DMS114 treated with DMSO at 0.1 percent for 48 hours (cell line): Measurements from ENCODE around the gene WWOX.

ENCODE experiments used
- DNase-seq: peaks from one replicate; lab custom pipeline; 2025; ENCODE audit not compliant: unreplicated experiment; lab: John Stamatoyannopoulos, UW

The WWOX gene

DNA sequence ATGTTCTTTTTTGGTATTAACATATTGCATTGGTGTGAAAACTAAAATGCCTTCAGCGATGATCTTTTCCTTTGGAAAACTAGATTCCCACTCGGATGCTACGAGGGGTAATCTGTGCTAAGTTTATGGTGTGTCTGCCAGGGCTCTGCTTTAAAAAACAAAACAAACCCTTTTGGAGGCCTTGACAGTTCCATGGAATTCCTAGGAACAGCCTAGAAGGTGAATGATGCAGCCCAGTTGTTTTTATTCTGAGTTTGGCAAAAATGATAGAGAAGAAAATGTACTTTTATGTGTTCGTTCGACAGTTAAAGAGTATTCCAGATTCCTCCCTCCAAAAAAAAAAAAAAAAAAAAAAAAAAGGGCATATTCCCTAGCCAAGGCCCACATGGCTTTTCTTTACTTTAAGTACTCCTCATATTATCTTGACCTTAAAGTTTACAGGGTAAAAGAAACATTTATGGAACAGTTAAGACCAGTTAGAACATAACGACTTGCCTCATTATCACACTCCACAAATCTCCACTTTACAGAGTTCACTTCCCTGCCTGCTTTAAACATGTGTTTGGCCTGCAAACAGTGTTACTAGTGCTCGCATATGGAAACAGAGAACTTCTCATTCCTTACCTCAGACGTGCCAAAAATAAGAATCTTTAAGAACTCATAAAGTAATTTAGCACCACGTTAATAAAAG, 159.1 kb downstream of the WWOX start:
- DNase-seq, result no peak

DNA sequence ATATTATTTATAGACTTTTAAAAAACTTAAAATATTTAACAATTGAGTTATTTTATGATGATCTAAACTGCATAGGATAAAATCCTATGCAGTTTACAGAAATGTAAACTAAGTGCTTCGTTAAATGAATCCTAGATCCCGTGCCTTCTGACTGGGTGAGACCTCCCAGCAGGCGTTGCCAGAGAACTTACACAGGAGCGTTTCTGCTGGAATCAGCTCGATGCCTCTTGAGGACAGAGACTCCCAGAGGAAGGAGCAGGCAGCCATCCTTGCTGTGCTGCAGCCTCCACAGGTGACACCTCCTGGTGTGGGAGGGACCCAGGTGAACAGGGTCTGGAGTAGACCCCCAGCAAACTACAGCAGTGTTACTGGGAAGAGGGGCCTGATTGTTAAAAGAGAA, 160.4 kb downstream of the WWOX start:
- no peak for DNase-seq

DNA sequence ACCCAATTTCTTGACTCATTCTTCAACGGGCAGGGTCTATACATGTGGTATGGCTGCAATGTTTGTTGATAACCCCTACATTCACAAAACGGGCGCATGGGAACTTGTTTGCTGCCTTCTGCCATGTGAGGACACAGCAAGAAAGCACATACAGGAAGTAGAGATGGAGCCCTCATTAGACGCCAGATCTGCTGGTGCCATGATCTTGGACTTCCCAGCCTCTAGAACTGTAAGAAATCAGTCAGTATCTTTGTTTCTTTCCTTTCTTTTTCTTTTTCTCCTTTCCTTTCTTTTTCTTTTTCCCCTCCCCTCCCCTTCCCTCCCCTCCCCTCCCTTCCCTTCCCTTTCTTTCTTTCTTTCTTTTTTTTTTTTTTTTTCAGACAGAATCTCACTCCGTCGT, 165.2 kb downstream of the WWOX start:
- DNase-seq, result no peak

DNA sequence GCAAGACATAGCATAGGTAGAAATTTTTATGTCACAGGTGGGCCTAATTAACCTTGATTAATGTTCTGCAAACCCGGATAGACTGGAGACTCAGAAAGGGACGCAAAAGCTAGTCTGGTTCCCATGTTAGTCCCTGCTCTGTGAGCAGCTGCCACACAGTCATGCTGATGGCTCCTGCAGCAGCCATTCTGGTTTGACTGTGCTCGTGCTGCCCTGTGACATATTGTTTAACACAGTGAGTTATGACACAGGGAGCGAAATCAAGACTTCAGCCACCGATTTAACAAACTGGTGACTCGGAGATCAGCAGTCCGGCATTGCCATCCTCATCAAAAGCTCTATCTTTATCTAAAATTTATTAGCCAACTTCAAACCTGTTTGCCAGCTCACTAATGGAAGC, 169.8 kb downstream of the WWOX start:
- DNase-seq, result no peak

DNA sequence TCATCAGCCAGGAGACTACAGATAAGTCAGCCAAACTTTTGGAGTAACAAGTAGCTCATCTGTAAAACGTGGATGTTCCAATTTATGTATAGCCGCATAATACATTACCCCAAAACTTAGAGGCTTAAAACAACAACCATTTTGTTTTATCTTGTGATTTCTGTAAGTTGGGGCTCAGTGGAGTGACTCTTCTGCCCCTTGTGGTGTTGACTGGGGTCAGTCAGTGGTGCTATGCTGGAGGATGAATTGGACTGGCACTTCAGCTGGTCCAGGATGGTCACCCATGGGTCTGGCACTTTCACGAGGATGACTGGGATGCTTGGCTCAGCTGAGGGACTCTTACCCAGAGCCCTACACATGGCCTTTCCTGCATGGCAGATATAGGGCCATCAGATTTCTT, 172.5 kb downstream of the WWOX start:
- no peak for DNase-seq

DNA sequence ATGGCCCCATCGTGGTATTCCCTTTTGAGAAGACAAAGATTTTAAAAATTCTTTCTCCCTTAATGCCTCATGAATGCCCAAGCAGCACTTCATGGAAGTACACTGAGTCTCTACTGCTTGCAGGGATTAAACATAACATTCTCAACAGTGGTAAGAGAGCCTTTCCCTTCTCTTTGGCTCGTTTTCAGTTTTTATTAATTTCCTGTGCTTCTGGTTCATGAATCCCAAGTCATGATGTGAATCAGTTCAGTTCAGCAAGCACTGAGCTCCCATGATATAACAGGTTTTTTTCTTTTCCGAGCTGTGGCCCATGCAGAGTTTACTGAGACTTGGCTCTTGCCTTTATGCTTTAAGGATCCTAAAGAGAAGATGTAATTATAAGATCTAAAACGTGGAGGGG, 175.3 kb downstream of the WWOX start:
- DNase-seq, result no peak

DNA sequence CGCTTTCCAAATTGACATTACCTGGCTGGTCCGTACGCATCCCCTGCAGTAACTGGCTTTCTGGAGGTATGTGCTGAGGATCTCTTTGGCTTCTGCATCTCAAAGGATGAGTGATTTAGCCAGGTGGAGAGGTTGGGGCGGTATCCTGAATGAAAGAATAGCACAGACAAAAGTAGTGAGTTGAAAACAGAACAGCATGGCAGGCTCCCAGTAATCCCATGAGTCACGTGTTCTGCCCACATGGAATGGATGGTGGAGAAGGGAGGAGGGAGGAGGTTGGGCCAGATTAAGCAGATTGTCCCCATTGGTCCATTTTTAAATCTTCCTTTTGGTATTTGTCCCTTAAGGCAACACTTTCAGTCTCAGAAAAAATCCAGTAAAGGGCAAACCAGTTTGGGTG, 176.0 kb downstream of the WWOX start:
- DNase-seq, result no peak

DNA sequence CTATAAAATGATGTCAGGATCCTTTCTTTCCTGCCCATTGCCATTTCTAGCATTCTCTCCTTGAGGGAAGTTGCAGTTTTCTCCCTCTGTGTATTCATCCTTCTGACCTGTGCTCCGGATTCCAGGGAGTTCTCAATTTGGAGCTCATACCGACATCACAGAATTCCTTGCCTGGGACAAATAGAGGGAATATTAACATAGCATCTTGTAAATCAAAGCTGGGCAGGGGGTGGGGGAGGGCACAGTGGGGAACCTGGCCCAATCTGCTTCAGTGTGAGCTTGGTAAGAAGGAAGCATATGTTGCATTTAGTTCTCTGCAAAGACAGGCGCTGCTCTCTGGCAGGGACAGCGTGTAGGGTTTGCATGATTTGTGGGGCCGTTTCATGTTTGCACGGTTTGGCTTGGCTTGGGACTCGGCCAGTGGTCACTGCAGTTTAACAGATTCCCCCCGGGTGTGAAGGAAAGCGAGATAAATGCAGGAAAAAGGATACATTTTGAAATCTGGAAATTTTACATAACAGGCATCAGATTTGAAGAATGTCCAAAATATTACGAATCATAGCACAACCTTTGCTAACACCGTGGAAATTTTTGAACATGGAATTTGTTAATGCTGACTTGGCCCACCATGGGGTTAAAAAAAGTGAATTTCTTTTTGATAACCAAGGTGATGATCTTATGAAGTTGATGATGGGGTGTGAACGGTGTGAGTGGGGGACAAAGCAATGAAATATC, 178.0 kb downstream of the WWOX start:
- no peak for DNase-seq

DNA sequence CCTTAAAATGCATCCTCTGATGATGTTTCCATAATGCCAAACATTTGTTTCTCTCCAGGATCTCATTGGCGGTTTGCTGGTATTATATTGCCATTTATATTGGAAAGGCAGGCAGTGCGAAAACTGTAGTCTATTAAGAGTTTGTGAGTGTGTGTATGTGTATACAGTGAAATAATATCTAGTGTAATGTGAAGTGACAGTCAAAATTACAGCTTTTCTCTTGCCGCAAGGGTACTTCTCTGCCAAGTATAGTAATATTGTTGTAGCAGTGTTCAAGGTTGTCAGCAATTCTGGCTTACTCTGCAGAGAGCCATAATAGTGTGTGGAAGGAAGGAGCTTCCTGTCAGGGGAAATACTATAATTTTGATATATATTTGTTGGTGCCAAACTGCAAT, 178.6 kb downstream of the WWOX start:
- DNase-seq, result no peak

DNA sequence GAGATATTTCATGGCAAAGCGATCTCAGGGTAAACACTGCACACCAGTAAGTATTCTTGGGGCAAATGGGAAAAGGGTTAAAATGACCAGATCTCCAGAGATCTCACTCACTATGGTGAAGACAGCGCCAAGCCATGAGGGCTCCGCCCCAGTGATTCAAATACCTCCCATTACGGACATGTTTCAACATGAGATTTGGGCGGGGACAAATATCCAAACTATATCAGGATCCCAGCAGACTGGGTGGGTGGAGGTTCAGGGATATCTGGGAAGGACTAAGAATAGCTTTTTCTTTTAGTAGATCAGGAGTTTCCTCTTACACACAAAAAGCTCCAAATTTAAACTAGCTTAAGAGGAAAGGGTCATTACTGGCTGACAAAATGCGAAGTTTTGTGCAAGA, 181.7 kb downstream of the WWOX start:
- DNase-seq, result no peak

DNA sequence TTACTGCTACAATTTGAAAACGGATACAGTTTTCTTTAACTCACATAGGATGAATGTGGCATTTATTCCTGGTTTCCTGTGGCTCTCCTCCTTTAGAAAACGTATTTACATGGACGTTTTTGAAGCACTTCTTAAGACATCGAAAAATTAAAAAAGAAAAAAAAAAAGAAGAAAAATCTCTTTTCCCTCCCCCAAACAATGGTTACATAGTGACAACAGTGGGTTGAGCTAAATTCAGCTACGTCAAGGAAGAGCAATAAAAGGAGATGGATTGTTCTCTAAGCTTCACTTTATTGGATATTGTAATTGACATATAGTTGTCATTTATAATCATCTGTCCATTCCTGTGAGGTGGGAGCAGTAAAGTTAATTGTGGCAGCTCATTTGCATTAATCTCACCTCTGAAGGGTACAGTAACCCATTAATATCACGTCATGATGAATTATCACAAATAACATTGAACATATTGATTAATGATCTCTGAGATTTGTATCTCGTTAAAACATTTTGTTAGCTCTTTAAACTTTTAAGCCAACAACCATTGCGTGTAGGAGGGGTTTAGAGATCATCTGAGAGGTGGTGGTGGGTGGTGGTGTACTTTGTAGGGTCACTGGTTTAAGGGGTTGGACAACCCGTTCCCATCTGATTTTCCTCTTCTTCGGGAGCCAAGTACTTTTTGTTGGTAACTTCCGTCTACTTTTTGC, 184.2 kb downstream of the WWOX start:
- no peak for DNase-seq

DNA sequence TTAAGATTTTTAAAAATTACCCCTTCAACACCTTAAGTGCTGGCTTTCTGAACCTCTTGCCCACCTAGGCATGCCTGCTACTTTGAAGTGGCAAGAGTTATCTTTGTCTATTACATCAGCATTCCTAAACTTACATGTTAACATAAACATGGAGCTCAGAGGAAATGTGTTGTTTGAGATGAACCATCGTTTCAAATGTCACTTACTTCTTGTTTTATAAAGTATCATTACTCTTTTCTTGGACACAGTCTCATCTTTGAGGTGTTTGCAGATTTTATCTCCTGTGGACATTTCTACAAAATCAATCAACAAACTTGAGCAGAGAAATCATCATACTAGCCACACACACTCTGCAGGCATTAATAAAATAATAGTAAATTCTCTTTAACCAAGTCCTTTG, 184.9 kb downstream of the WWOX start:
- DNase-seq, result no peak

DNA sequence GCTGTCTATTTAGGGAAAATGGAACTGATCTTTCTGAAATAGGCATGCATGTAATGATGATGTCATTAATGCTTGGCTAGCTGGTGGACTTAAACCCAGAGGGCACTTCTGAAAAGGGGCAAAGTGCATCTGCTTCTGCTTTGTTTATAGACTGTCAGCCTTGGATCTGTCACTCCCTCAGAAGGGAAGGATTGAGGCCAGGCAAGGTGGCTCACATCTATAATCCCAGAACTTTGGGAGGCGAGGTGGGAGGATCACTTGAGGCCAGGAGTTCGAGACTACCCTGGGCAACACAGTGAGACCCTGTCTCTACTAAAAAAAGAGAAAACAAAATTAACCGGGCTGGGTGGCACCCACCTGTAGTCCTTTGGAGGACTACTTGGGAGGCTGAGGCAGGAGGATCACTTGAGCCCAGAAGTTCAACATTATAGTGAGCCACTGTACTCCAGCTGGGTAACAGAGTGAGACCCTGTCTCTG, 185.5 kb downstream of the WWOX start:
- no peak for DNase-seq

DNA sequence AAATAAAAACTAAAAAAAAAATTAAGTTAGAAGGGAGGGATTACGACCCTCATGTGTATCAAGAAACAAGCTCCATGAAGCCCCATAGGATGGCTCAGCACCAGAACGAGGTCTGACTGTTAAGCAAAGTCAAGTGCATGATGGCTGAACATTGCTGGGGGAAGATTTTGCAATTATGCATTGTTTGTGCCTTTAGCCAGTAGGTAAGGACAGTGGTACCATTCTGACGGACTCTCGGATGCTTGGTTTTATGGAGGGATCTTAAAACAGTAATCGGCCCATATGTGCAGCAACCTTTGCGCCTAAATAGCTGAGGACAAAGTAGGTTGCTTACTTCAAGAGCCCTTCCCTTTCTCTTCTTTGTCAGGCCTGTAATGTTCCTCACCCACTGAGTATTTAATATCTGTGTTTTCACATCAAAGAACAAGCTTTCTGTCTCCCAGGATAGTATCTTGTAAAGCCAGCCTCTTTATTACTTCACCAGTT, 186.0 kb downstream of the WWOX start:
- no peak for DNase-seq

DNA sequence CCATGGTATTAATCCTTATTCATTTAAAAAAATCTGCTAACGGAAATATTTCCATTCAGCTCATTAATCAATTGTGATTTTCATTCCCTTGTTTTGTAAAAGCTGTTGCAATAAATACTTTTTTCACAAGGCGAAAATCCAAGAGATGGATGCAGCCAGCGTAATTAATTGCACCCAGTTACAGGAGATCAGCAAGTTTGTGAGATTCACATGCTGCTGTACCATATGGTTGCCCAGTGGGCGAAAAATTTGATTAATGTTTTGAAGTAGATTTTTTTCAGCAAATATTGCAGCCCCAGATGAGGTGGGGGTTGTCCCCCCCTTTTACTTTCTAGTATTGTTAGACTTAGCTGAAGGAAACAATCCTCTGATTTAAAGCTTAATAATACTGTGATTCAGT, 186.6 kb downstream of the WWOX start:
- no peak for DNase-seq

DNA sequence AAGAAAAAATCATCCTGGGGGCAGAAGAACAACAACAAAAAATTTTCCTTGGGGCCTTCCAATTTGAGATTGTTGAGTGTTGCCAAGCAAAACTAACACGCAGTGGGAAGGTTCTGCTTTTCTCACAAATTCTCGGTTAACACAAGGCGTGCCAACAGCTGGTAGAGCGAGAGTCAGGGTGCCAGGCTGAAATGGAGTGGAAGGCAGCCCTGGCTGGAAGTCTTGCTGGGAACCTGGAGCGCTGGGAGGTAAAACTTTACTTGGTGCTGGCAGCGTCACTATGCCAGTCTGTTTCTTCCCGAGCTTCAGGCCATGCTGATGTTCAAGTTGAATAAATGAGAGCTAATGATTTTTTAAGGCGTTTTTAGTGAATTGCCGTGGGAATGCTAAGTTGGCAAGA, 189.4 kb downstream of the WWOX start:
- no peak for DNase-seq

DNA sequence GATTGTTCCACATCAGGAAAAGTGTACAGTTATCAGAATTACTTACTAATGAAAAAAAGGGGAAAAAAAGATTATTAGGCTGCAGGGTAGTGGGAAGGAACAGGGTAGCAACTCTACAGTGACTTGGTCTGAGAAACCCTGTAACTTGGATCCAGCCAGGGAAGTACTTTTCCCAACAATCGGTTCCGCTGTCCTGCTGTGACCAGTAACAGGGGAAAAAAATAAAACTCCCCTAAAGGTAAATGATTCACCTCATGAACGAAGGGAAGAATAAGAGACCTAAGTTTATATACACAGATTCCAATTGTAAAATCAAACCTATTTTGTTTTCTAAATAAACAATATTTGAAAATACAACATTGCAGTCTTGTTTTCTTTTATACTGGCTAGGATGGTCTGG, 189.9 kb downstream of the WWOX start:
- no peak for DNase-seq

DNA sequence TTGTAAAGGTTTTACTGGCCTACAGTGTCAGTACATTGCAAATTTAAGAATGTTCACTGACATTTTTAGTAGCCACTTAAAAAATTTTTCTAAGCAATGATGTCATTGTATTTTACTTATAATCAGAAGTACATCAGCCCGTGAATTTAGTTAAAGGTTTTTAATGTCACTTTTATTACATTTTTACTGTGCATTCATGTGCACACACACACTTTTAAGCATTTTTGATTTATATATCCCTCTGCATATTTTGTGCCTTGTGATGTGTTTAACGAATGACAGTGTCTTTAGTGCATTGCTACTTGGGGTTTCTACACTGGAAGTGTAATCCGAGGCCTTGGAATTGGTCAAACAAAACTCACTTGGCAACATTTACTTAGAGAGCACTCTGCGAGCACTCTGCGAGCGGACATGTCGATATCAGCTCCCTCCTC, 190.4 kb downstream of the WWOX start:
- DNase-seq, result no peak

DNA sequence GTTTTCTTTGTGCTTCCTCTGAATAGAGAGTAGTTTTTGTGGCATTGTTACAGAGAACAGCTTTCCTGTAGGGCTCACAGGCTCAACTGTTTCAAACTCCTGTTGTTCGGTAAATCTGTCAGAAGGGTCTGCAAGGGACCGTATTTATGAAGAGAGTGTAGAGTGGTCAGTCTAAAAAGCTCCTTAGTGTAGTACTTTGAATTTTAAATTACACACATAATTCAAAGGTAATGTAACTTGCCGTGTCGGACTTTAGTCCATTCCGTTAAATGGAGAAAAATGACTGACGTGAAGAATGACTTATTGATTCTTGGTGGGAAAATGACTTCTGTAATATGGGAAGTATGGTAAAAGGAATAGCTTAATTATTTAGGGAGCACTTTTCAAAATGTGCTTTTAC, 190.9 kb downstream of the WWOX start:
- DNase-seq, result no peak

DNA sequence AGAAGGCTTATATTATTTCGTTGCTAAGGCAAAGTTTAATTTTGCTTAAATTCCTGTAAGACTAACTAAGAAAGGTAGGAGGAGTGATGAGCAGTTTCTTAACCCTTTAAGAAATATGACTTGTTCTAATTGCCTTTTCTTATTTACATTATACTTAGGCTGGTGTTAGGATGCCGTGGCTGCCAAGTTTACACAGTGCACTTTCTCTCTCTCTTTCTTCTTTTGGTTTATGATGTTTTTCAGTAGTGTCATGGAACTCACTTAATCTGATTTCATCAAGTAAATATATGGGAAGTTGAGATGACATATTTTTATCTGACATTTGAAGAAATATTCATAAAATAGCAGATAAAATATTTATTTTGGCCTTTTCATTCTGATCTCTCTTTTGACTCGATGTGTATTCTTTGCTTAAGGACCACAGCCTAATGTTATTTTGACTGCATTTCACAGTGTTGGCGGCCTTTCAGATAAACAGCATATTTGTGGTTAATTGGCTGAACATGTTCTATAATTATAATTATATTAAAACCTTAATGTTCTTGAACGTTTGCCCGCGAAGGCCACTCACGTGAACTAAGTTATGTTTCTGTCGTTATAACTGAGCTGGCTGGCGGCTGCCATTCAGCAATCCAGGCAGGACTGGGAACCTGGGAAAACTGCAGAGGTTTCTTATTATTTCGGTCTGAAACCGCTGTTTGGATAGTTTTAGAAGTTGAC, 191.6 kb downstream of the WWOX start:
- DNase-seq, result no peak

DNA sequence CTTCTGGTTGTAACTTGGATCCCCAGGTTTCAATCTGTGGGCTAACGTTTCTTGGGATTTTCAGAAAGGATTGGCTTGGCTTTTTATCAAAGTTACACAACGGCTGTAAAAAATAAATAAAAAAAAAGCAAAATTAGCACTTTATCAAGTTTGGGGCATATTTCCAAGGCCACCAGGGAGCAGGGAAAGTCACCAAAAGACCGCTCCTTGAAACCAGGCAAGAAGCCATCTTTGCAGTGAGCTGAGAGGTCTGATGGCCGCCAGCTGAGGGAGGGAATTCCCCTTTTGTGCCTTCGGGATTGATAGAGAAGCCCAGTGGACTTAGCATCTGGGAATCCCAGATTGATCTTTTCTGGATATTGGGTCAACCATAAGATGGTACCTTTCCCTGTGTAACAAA, 192.2 kb downstream of the WWOX start:
- DNase-seq, result no peak
